CD4-positive, alpha-beta T cell treated with Interleukin-15 for 1 hour (primary cell): ENCODE data around the gene DIDO1.
"Not testable (repeated sequence)": the region's sequence is repeated elsewhere in the genome, so short reads cannot be mapped to it uniquely, and the experiment has no call there.

Source experiments
- DNase-seq: peaks from one replicate; pipeline ENCODE4 v3.0.0-alpha.2; 2020

The DIDO1 gene

DNA sequence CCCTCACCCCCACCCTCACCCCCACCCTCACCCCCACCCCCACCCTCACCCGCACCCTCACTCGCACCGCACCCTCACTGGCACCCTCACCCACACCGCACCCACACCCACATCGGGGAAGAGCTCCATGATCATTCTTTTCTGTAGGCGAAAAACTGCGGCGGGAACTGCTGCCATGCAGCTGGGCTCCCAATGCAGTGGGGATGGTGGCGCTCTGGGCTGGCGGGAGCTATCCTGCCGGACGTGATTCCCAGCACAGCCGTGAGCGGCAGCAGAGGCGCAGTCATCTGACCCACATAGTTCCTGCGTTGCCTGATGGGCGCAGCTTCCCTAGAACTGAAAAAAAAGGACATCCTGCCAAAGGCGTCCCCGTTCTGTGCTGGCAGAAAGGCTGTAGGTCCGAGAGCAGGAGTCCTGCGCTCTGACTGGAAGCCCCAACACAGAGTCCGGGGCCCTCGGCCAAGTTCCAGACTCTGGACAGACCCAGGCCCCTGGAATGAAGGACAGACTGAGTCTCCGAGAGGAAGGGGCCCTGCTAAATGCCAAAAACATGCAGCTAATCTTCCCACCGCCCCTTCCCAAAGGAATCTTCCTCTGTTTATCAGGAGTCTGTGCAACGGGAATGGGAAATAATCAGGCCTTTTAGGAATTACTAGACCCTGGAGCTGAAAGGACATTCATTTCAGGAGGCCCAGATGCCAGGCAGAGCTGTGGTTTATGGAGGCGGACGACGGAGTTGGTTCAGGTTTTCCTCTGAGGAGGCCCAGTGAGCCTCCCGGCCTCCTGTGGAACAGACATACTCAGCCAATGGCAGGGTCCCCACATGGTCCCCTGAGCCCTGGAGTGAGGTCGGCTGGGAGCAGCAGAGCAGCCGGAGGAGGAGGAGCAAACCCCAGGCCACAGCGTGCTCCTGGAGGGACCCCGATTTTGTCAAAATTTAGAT is 50.6 kb downstream of the DIDO1 start:
- no peak for DNase-seq

DNA sequence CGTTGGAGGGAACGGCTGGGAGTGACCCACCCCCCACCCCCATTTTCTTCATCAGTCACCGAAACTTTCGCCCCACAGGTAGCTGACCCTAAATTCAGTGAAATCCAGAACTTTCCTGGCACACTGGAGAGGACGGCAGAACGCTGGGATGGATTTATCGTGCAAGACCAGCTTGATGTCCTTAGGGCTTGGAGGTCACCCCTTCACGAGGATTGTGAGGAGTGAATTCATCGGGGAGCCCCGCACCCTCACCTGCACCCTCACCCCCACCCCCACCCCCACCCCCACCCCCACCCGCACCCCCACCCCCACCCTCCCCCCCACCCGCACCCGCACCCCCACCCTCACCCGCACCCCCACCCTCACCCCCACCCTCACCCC is 51.4 kb downstream of the DIDO1 start:
- DNase-seq, result no peak

DNA sequence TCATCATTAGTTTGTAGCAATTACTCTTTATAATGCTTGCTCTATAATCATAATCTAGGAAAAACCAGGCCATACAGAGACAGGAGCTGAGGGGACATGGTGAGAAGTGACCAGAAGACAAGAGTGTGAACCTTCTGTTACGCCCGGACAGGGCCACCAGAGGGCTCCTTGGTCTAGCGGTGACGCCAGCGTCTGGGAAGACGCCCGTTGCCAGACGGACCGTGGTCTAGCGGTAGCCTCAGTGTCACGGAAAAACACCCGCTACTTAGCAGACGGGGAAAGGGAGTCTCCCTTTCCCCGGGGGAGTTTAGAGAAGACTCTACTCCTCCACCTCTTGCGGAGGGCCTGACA is 52.6 kb downstream of the DIDO1 start:
- peak; percentile 39 for DNase-seq

DNA sequence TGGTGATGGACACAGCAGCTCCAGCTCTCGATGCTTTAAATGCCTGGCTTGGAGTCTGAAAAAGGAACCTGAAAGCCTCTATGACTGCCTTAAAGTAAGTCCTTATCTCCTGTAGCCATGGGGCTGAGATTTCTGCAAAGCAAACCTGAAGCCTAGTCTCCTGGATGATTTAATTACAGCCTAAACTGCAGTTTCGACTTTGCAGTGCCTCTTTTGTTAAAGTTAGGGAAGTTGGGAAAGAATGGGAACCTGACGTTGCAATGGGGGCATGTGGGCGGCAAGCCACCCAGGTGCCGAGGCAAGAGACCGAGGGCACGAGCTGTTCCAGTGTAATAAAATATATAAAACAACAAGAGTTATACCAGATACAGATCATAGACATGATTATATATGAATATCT is 53.0 kb downstream of the DIDO1 start:
- no peak for DNase-seq

DNA sequence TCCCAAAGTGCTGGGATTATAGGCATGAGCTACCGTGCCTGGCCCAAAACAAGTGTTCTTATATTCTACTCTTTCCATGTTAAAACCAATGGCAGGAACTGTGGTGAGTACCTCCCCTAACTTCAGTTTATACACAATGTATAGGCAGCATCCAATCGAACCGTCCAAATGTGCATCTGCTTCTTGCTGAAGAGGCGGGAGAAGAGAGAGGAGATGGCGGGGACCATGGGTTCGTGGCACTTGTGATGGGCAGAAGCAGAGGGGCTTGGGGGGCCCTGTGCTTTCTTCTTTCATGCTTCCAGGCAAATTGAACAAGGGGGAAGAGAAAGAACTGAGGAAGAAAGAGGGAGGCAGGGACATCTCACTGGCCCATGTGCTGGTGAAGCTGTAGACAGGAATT is 53.4 kb downstream of the DIDO1 start:
- DNase-seq, result no peak

DNA sequence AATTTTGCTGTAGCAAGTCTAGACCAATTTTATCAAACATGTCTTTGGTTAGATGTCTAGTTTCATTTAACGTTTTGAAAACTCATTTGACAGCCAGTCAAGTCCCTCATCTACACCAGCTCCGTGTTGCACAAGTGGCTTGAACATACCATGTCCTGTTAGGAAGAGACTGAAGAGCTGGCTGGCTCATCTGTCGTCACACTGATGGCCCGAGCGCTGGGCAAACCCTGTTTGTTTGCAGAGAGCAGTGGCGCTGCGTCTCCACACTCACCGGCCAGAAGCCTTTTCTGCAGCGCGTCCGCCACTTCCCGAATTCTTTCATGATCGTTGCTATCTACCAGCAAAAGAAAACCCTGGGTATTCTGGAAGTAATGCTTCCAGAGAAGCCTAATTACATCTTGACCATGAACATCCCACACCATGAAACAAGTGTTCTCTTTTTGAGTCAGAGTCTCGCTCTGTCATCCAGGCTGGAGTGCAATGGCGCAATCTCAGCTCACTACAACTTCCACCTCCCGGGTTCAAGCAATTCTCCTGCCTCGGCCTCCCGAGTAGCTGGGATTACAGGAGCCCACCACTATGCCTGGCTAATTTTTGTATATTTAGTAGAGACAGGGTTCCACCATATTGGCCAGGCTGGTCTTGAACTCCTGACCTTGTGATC is 54.0 kb downstream of the DIDO1 start:
- no peak for DNase-seq

DNA sequence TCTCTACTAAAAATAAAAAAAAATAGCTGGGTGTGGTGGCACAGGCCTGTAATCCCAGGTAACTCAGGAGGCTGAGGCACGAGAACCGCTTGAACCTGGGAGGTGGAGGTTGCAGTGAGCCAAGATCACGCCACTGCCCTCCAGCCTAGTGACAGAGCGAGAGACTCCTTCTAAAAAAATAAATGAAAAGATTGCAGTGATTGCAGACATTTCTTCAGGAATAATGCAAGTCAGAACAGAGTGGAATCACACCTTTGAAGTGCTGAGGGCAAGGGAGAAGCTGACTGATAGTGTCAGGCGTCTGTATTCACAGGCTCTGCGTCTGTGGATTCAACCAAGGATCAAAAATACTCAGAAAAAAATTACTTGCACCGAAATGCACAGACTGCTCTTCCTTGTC is 62.1 kb downstream of the DIDO1 start:
- no peak for DNase-seq

DNA sequence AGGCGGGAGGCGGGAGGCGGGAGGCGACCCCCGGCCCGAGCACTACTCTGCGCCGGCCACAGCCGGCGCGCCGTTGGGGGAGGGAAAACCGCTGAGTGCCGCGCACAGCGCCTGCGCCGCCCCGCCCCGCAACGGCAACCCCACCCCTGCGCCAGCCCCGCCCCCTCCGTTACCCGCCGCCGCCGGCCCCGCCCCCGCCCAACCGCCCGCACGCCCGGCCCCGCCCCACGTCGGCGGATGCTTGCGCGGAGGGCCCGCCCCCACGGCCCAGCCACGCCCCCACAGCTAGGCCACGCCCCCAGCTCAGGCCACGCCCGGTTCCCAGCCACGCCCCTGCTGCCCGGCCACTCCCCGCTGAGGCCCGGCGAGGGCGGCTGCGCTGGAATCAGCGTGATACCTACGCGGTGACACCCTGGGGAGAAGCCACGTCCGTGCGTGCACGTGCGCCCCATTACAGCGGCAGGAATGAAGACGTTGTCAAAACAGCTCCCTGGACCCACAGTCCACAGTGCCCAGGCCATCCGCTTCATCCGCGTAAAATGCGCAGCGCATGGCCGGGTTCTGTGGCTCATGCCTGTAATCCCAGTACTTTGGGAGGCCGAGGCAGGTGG is 64.5 kb downstream of the DIDO1 start, which contains the start of gene TCFL5:
TSS of gene TCFL5 (minus strand) at position 97 of the 611 bp plus-strand sequence. CDS start 152 bp downstream, outside the sequence.
- peak; percentile 88 for DNase-seq

DNA sequence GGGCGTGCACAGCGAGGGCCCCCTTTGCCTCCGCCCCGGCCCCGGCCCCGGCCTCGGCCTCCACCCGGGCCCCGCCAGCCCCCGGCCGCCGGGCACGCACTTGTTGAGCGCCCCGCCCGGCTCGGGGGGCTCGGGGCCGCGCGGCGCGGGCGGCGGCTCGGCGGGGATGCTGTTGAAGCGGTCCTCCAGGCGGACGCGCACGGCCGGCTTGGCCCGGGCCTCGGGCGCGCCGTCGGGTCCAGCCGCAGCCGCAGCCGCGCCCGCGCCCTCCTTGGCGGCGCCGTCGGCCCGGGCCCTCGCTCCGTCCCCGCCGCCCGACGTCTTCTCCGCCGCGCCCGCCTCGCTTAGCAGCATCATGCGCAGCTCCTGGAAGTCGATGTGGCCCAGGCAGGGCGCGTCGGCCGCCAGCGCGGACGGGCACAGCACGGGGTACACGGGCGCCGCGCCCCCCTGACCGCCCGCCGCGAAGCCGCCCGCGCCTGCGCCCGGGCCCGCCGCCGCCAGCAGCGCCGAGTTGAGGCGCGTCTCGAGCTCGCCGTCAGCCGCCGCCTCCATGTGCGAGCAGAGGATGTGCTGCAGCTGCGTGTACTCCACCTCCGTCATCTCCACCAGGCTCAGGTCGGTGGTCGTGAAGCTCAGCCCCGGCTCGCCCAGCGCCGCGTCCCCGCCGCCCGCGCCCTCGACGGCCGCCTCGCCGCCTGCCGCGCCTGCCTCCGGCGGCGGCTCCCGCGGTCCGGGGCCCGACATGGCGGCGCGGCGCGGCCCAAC is 65.2 kb downstream of the DIDO1 start:
- peak; percentile 48 for DNase-seq

DNA sequence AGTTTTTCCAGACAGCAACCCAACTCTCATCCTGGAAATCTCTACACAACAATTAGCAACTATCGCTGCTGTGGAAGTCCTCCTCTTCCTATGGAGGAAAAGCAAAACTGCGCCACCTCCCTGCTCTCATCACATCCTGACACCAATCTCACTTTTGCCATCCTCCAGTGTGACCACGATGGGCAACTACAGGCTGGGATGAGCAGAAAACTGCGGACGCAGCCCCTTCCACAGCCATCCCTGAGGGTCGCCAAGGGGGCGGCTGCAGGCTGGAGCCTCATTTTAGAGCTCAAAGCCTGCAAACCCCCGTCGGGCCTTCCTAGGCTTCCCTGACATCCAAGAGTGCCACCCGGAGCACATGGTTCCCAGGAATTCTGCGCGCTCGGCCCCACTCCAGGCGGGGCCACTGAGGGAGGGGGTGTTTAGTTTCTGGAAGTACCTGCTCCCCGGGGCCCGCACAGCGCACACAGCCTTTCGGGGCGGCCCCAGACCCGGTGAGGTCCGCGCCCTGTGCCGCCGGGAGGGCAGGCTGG is 65.8 kb downstream of the DIDO1 start:
- DNase-seq, result no peak

DNA sequence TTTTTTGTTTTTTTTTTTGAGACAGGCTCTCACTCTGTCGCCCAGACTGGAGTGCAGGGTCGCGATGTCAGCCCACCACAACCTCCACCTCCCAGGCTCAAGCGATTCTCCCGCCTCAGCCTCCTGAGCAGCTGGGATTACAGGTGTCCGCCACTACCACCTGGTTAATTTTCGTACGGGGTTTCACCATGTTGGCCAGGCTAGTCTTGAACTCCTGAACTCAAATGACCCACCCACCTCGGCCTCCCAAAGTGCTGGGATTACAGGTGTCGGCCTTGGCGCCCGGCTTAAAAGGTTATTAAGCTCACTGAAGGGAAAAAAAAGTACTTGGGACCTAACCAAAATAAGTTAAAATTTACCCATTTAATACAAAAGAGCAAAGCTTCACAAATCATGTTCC is 66.6 kb downstream of the DIDO1 start:
- no peak for DNase-seq

DNA sequence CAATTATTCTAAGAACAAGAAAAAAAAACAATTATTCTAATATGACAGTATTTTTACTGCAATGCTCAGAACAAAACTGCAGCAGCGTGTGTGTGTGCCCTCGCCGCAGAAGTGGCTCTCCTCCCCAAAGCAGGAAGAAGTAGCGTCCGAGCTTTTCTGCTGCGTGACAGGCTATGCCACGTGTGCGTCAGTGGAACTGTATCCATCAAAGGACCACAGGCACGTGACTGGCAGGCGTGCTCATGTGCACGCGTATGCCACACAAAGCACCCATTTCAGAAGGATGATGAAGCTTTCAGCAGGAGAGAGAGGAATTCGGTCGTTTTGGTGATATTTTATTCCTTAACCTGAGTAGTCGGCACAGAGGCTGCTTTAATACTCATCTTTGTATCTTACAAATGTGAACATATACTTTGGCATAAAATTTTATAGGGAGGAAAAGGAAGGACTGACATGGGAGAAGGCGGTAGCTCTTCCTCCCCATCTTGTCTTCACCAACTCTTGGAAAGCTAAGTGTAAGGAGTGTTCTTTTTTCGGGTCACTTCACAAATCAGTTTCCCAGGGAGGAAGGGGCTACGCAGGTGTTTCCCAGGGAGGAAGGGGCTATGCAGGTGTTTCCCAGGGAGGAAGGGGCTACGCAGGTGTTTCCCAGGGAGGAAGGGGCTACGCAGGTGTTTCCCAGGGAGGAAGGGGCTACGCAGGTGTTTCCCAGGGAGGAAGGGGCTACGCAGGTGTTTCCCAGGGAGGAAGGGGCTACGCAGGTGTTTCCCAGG is 68.1 kb downstream of the DIDO1 start:
- peak; percentile 43 for DNase-seq

DNA sequence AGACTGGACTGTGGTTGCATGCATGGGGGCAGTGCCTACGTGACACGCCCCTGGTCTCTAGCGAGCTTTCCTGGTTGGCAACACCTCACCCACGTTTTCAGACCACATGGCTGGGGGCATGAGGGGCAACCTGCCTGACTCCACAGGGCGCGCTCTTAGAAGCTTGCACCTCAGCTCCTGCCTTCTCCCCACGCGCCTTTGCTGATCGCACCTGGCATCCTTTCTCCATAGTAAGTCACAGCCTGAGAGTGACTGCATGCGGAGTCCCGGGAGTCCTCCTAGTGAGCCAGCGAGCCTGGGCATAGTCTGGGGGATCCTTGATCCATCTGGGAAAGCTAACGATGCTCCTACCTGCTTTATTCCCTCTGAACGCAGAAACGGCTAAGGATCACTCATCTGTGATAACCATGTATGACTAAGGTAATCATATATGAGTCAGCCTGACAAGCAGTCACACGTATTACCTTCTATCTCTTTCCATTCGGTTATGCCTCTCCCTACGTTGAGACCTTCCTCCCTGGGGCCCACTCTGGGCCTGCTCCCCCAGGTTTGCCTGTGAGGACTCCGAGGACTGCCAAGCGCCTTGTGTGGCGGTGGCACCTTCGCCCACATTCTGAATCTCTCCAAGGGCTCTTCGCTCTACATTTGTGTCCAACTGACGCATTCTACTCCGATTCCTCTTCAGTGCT is 69.2 kb downstream of the DIDO1 start:
- DNase-seq, result no peak

DNA sequence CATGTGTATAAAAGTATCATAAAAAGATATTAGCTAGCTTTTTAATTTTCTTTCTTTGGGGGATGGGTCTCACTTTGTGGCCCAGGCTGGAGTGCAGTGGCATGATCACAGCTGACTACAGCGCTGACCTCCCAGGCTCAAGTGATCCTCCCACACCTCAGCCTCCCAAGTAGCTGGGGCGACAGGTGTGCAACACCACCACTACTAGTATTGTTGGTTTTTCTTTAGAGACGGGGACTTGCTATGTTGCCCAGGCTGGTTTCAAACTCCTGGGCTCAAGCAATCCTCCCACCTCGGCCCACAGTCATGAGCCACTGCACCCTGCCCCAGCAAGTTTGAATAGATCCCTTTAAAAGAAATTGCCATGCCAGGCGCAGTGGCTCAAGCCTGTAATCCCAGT is 71.2 kb downstream of the DIDO1 start:
- DNase-seq, result no peak

DNA sequence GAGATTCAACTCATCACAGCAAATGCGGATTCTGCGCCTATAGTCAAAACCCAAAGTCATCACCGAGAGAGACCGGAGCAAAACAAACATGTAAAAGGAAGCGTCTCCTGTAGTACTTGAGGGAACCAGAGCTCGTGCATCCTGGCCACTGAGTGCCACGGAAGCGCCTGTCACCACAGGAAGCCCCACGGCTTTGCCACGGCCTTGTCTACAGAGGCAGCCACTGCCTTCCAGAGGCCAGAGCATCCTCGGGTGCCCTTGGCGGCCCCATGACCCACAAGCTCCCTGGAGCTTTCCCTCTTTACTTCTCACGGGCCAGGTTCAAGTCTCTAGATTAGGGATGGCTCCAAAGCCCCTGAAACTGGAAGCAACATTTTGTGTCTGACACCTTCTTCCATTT is 72.2 kb downstream of the DIDO1 start:
- no peak for DNase-seq

DNA sequence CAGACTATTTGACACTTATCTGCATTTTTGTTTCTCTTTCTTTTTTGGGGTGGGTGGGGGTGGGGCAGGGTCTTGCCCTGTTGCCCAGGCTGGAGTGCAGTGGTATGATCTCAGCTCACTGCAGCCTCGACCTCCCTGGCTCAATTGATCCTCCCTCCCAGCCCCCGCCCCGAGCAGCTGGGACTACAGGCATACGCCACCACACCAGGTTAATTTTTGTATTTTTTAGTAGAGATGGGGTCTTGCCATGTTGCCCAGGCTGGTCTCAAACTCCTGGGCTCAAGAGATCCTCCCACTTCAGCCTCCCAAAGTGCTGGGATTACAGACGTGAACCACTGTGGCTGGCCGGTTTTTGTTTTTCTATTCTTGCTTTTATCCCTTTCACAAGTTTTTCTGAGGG is 73.0 kb downstream of the DIDO1 start:
- not testable (repeated sequence) for DNase-seq

DNA sequence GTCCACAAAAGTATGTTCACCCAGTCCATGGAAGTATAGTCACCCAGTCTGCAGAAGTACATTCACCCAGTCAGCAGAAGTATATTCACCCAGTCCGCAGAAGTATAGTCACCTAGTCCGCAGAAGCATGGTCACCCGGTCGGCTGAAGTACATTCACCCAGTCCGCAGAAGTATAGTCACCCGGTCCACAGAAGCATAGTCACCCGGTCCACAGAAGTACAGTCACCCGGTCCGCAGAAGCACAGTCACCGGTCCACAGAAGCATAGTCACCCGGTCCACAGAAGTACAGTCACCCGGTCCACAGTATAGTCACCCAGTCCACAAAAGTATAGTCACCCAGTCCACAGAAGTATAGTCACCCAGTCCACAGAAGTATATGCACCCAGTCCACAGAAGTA is 73.5 kb downstream of the DIDO1 start:
- DNase-seq, result no peak

DNA sequence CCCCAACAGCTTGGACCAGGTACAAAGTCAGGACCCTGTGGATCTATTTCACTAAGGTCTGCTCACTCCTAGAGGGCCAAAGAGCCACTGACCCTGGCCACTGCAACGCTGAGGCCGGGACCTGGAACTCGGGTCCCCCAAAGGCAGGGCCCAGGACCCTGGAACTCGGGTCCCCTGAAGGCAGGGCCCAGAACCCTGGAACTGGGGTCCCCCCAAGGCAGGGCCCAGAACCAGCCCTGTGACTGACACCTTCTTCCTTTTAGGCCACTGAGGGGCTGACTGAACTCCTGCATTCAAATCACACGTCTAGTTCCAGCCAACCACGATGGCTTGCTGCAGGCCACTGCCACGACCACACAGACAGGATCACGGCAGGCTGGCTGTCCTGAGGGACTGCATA is 74.1 kb downstream of the DIDO1 start:
- DNase-seq, result no peak

DNA sequence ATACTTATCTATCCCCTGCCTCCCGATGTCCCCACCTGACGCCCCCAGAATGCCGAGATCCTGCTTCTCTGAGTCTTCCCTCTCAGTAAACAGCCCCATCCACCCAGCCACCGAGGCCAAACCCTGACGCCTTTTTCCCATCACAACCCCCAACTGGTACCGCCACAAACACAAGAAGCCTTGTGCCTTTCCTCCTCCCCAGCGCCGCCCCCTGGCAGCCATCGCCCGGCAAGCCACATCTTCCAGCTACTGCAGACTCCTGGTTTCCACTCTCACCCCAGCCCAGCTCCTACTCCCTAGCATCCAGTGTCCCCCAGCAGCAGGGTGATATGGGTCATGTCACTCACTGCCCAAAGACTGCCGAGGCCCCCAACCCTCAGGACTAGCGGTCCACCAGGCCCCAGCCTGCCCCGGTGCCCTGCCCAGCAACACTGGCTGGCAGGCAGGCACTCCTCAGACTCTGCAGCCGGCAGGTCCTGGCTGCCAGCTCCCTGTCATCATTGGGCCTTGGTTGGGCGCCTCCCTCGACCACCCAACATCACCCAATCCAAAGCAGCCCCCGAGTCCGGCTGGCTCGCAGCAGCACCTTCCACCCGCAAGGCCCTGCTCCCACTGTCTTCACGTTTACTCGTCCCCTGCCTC is 75.9 kb downstream of the DIDO1 start:
- DNase-seq, result no peak

DNA sequence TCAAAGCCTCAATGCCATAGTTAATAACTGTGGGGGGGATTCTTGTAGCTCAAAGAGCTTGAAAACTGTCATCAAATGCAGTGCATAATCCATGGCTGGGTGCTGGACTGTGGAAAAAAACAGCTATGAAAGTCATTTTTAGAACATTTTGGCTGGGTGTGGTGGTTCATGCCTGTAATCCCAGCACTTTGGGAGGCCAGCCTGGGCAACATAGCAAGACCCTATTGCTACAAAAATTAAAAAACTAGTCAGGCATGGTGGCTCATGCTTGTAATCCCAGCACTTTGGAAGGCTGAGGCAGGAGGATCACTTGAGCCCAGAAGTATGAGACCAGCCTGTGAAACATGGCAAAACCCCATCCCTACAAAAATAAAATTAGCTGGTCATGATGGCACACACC is 76.9 kb downstream of the DIDO1 start:
- no peak for DNase-seq

DNA sequence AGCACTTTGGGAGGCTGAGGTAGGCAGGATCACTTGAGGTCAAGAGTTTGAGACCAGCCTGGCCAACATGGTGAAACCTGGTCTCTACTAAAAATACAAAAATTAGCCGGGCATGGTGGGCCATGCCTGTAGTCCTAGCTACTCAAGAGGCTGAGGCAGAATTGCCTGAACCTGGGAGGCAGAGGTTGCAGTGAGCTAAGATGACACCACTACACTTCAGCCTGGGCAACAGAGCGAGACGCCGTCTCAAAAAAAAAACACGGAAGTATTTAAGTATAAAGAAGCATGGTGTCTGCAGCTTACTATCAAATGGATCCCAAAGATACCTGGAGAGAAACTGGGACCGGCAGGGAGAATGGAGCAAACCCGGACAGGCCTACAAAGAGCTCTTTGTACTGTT is 77.4 kb downstream of the DIDO1 start:
- DNase-seq, result not testable (repeated sequence)
